ENCODE measurements around the gene FOXP2.

Gene FOXP2

GRCh38 chr7:114663502-114663901 is 248.9 kb downstream of the FOXP2 start:
- no peaks in the 10 kb centered on the region for H3K27me3 Mint-ChIP-seq
- H3K9me3 Mint-ChIP-seq: no peaks in the 10 kb centered on the region
- ATAC-seq (no peak), DNase-seq (no peak)
- H3K4me3 Mint-ChIP-seq: no peak overlapping the region
- H3K27ac Mint-ChIP-seq: no peak overlapping the region
- H3K4me1 Mint-ChIP-seq: no peaks in the 10 kb centered on the region

- DNase-seq: no peak
- Mint-ChIP-seq H3K27me3 (no peaks in the 10 kb centered on the region), H3K27ac (no peak overlapping the region), H3K4me3 (no peak overlapping the region), H3K4me1 (no peaks in the 10 kb centered on the region), H3K9me3 (no peaks in the 10 kb centered on the region)
- no peak for ATAC-seq
Observed at GRCh38 chr7:114670676-114671075, 256.1 kb downstream of the FOXP2 start.

- H3K4me1 Mint-ChIP-seq: no peaks in the 10 kb centered on the region
- H3K27me3 Mint-ChIP-seq: no peaks in the 10 kb centered on the region
- ATAC-seq: no peak
- H3K4me3 Mint-ChIP-seq: no peak overlapping the region
- H3K27ac Mint-ChIP-seq: no peak overlapping the region
- H3K9me3 Mint-ChIP-seq: no peaks in the 10 kb centered on the region
- no peak for DNase-seq
Observed at GRCh38 chr7:114671563-114672123, 257.0 kb downstream of the FOXP2 start.

- Mint-ChIP-seq H3K4me1 (no peaks in the 10 kb centered on the region), H3K27ac (no peak overlapping the region), H3K27me3 (no peaks in the 10 kb centered on the region), H3K4me3 (no peak overlapping the region), H3K9me3 (no peaks in the 10 kb centered on the region)
- no peak for ATAC-seq
- DNase-seq: no peak
Observed at GRCh38 chr7:114678116-114678515, 263.5 kb downstream of the FOXP2 start.

GRCh38 chr7:114687238-114687637 is 272.6 kb downstream of the FOXP2 start:
- no peak overlapping the region for H3K4me3 Mint-ChIP-seq
- H3K9me3 Mint-ChIP-seq: no peaks in the 10 kb centered on the region
- H3K27ac Mint-ChIP-seq: no peak overlapping the region

GRCh38 chr7:114688443-114689055 is 273.9 kb downstream of the FOXP2 start:
- no peak for DNase-seq
- Mint-ChIP-seq H3K27me3 (peaks cover 8% of the 10 kb centered on the region), H3K9me3 (no peaks in the 10 kb centered on the region), H3K27ac (no peak overlapping the region), H3K4me3 (no peak overlapping the region), H3K4me1 (no peaks in the 10 kb centered on the region)
- ATAC-seq: no peak

More at GRCh38 chr7:114687238-114687637, 272.6 kb downstream of the FOXP2 start:
- no peak for ATAC-seq
- no peaks in the 10 kb centered on the region for H3K4me1 Mint-ChIP-seq
- H3K27me3 Mint-ChIP-seq: peaks cover 8% of the 10 kb centered on the region
- no peak for DNase-seq

- no peak for DNase-seq
- no peak overlapping the region for H3K4me3 Mint-ChIP-seq
- H3K4me1 Mint-ChIP-seq: no peaks in the 10 kb centered on the region
- H3K9me3 Mint-ChIP-seq: no peaks in the 10 kb centered on the region
- H3K27me3 Mint-ChIP-seq: peaks cover 8% of the 10 kb centered on the region
- ATAC-seq: no peak
- H3K27ac Mint-ChIP-seq: no peak overlapping the region
Observed at GRCh38 chr7:114689406-114689805, 274.8 kb downstream of the FOXP2 start.

- H3K4me3 Mint-ChIP-seq: no peak overlapping the region
- ATAC-seq: no peak
- H3K27ac Mint-ChIP-seq: no peak overlapping the region
- H3K27me3 Mint-ChIP-seq: peaks cover 8% of the 10 kb centered on the region
- DNase-seq: no peak
- H3K4me1 Mint-ChIP-seq: no peaks in the 10 kb centered on the region
- H3K9me3 Mint-ChIP-seq: no peaks in the 10 kb centered on the region
Observed at GRCh38 chr7:114691605-114692004, 277.0 kb downstream of the FOXP2 start.

- no peaks in the 10 kb centered on the region for H3K9me3 Mint-ChIP-seq
- H3K27ac Mint-ChIP-seq: no peak overlapping the region
- no peak overlapping the region for H3K4me3 Mint-ChIP-seq
- no peaks in the 10 kb centered on the region for H3K27me3 Mint-ChIP-seq
- no peak for DNase-seq
- no peak for ATAC-seq
- H3K4me1 Mint-ChIP-seq: no peaks in the 10 kb centered on the region
Observed at GRCh38 chr7:114695182-114695581, 280.6 kb downstream of the FOXP2 start.

GRCh38 chr7:114700247-114700928 is 285.8 kb downstream of the FOXP2 start:
- DNase-seq (no peak), ATAC-seq (no peak)
- Mint-ChIP-seq H3K27ac (no peak overlapping the region), H3K4me1 (no peaks in the 10 kb centered on the region), H3K9me3 (peaks cover 4 to 7% of the 10 kb centered on the region in 2 donors), H3K4me3 (no peak overlapping the region), H3K27me3 (no peaks in the 10 kb centered on the region)

- Mint-ChIP-seq H3K4me3 (no peak overlapping the region), H3K9me3 (peaks cover 4 to 7% of the 10 kb centered on the region in 2 donors), H3K27me3 (no peaks in the 10 kb centered on the region), H3K27ac (no peak overlapping the region), H3K4me1 (no peaks in the 10 kb centered on the region)
- no peak for ATAC-seq
- no peak for DNase-seq
Observed at GRCh38 chr7:114703677-114704076, 289.1 kb downstream of the FOXP2 start.

GRCh38 chr7:114708646-114709045 is 294.0 kb downstream of the FOXP2 start:
- no peak overlapping the region for H3K27ac Mint-ChIP-seq
- peaks cover 4 to 7% of the 10 kb centered on the region in 2 donors for H3K9me3 Mint-ChIP-seq
- no peak for ATAC-seq
- no peak overlapping the region for H3K4me3 Mint-ChIP-seq
- no peaks in the 10 kb centered on the region for H3K4me1 Mint-ChIP-seq
- DNase-seq: no peak
- peaks cover 13% of the 10 kb centered on the region for H3K27me3 Mint-ChIP-seq

- no peak for ATAC-seq
- H3K27ac Mint-ChIP-seq: no peak overlapping the region
- no peak overlapping the region for H3K4me3 Mint-ChIP-seq
Observed at GRCh38 chr7:114710499-114710898, 295.9 kb downstream of the FOXP2 start.

GRCh38 chr7:114711241-114711640 is 296.6 kb downstream of the FOXP2 start:
- no peaks in the 10 kb centered on the region for H3K9me3 Mint-ChIP-seq
- no peaks in the 10 kb centered on the region for H3K4me1 Mint-ChIP-seq
- H3K27me3 Mint-ChIP-seq: peaks cover 13% of the 10 kb centered on the region
- H3K4me3 Mint-ChIP-seq: no peak overlapping the region
- no peak overlapping the region for H3K27ac Mint-ChIP-seq
- DNase-seq: no peak
- ATAC-seq: no peak

More at GRCh38 chr7:114710499-114710898, 295.9 kb downstream of the FOXP2 start:
- peaks cover 13% of the 10 kb centered on the region for H3K27me3 Mint-ChIP-seq
- no peak for DNase-seq
- no peaks in the 10 kb centered on the region for H3K4me1 Mint-ChIP-seq
- H3K9me3 Mint-ChIP-seq: no peaks in the 10 kb centered on the region

GRCh38 chr7:114715907-114716306 is 301.3 kb downstream of the FOXP2 start:
- Mint-ChIP-seq H3K27me3 (no peaks in the 10 kb centered on the region), H3K4me1 (no peaks in the 10 kb centered on the region), H3K9me3 (no peaks in the 10 kb centered on the region), H3K27ac (no peak overlapping the region), H3K4me3 (no peak overlapping the region)
- DNase-seq: no peak
- ATAC-seq: peak; percentile 43

GRCh38 chr7:114718861-114719260 is 304.2 kb downstream of the FOXP2 start:
- Mint-ChIP-seq H3K4me3 (no peak overlapping the region), H3K9me3 (no peaks in the 10 kb centered on the region), H3K27ac (no peak overlapping the region), H3K27me3 (no peaks in the 10 kb centered on the region), H3K4me1 (no peaks in the 10 kb centered on the region)
- DNase-seq: no peak
- ATAC-seq: no peak

Data from stimulated activated naive CD8-positive, alpha-beta T cell treated with anti-CD3 and anti-CD28 coated beads, Interleukin-15, amount 100 ng/mL, for 72 hours (primary cell).